IMR-90 (cell line): ENCODE measurements around the gene DNAAF6. TPM values are rescaled to one million over a fixed set of nuclear protein-coding genes. Genes with fewer than 3 reads are reported as not detected.

ENCODE experiments used
- ATAC-seq: fragments of 200-7000 bp; cut with Tn5 transposase; 2 replicates; pipeline ENCODE4 v1.9.1; 2020; ENCODE audit warnings: low read depth, mild to moderate bottlenecking, moderate library complexity
- BruUV-seq: library from RNA; stranded (reverse); fragments of 400-500 nt; replicated peaks from 2 replicates; lab custom pipeline; 2021; lab: Mats Ljungman, UMichigan
- CTCF ChIA-PET: fragments of 300-600 bp; formaldehyde crosslinking; extraction: SDS; loops from one replicate; lab custom pipeline; 2021; ENCODE audit warnings: antibody characterized with exemption; lab: Yijun Ruan, JAX
- POLR2A ChIA-PET: fragments of 300-600 bp; sonication (Branson Sonifier 250); formaldehyde crosslinking; loops from one replicate; lab custom pipeline; 2022; ENCODE audit warnings: antibody characterized with exemption; ENCODE audit not compliant: unreplicated experiment; lab: Charles Lee
- DNase-seq: peaks from one replicate; pipeline ENCODE4 v3.0.0; 2013
- H2AFZ ChIP-seq: replicated peaks from 2 replicates; pipeline ENCODE3; 2013; ENCODE audit warnings: low read length, mild to moderate bottlenecking; ENCODE audit not compliant: poor library complexity
- H2AK5ac ChIP-seq: 2 replicates; pipeline ENCODE4 v1.6.1; 2013; ENCODE audit warnings: low read depth, low read length, inconsistent platforms
- H2AK9ac ChIP-seq: replicated peaks from 2 replicates; pipeline ENCODE3; 2013; ENCODE audit warnings: mild to moderate bottlenecking, low read depth, low read length, moderate library complexity; ENCODE audit not compliant: poor library complexity
- H2BK120ac ChIP-seq: 2 replicates; pipeline ENCODE4 v1.6.1; 2013; ENCODE audit warnings: low read depth, low read length, inconsistent platforms
- H2BK15ac ChIP-seq: 3 replicates; pipeline ENCODE4 v1.6.1; 2013; ENCODE audit warnings: low read depth, low read length, inconsistent platforms
- H2BK20ac ChIP-seq: 2 replicates; pipeline ENCODE4 v1.6.1; 2013; ENCODE audit warnings: low read depth, mild to moderate bottlenecking, inconsistent platforms, low read length, moderate library complexity
- H2BK5ac ChIP-seq: 2 replicates; pipeline ENCODE4 v1.6.1; 2013; ENCODE audit warnings: mild to moderate bottlenecking, low read depth, low read length, inconsistent platforms; ENCODE audit not compliant: poor library complexity, severe bottlenecking
- H3K14ac ChIP-seq: replicated peaks from 2 replicates; pipeline ENCODE4 v1.6.1; 2013; ENCODE audit warnings: low read depth, low read length, inconsistent platforms
- H3K18ac ChIP-seq: 2 replicates; pipeline ENCODE4 v1.6.1; 2013; ENCODE audit warnings: low read depth, low read length, control low read depth
- H3K23ac ChIP-seq: 2 replicates; pipeline ENCODE4 v1.6.1; 2013; ENCODE audit warnings: low read depth, low read length, inconsistent platforms
- H3K27ac ChIP-seq: 2 replicates; pipeline ENCODE4 v1.5.1; 2013; ENCODE audit warnings: mild to moderate bottlenecking, control low read depth, low read length; ENCODE audit not compliant: insufficient read depth
- H3K27me3 ChIP-seq: 2 replicates; pipeline ENCODE4 v1.6.1; 2013; ENCODE audit warnings: low read length; ENCODE audit not compliant: control insufficient read depth, insufficient read depth
- H3K36me3 ChIP-seq: 2 replicates; pipeline ENCODE4 v1.6.1; 2013; ENCODE audit warnings: low read length, mixed read lengths; ENCODE audit not compliant: control insufficient read depth, insufficient read depth
- H3K4ac ChIP-seq: 2 replicates; pipeline ENCODE4 v1.6.1; 2013; ENCODE audit warnings: low read depth, low read length, inconsistent platforms
- H3K4me1 ChIP-seq: 2 replicates; pipeline ENCODE4 v1.6.1; 2013; ENCODE audit warnings: low read length, mixed read lengths; ENCODE audit not compliant: control insufficient read depth, insufficient read depth
- H3K4me2 ChIP-seq: 2 replicates; pipeline ENCODE4 v1.6.1; 2013; ENCODE audit warnings: low read depth, mild to moderate bottlenecking, control low read depth, low read length, moderate library complexity
- H3K4me3 ChIP-seq: 2 replicates; pipeline ENCODE4 v1.5.1; 2013; ENCODE audit warnings: low read depth, mild to moderate bottlenecking, control low read depth, low read length, moderate library complexity; ENCODE audit not compliant: insufficient read depth
- H3K56ac ChIP-seq: 2 replicates; pipeline ENCODE4 v1.6.1; 2013; ENCODE audit warnings: low read length, inconsistent platforms; ENCODE audit not compliant: insufficient read depth; ENCODE audit errors: extremely low read depth
- H3K79me1 ChIP-seq, 2 experiments: 2 replicates each; pipeline ENCODE4 v1.6.1; 2013; ENCODE audit warnings: low read length in 2 of 2, inconsistent platforms in 1 of 2, low read depth in 1 of 2
- H3K9ac ChIP-seq: 2 replicates; pipeline ENCODE4 v1.6.1; 2013; ENCODE audit warnings: low read depth, low read length, control low read depth
- H3K9me1 ChIP-seq: 2 replicates; pipeline ENCODE4 v1.6.1; 2013; ENCODE audit warnings: low read length, inconsistent platforms; ENCODE audit not compliant: insufficient read depth
- H3K9me3 ChIP-seq: 2 replicates; pipeline ENCODE4 v1.6.1; 2013; ENCODE audit warnings: low read length; ENCODE audit not compliant: control insufficient read depth, insufficient read depth
- H4K20me1 ChIP-seq: 2 replicates; pipeline ENCODE4 v1.6.1; 2013; ENCODE audit warnings: low read length, inconsistent platforms; ENCODE audit not compliant: insufficient read depth
- H4K5ac ChIP-seq: 2 replicates; pipeline ENCODE4 v1.6.1; 2013; ENCODE audit warnings: mild to moderate bottlenecking, low read depth, low read length, control low read depth
- H4K8ac ChIP-seq, 2 experiments: 2 replicates each; pipeline ENCODE4 v1.6.1; 2013; ENCODE audit warnings: low read depth in 2 of 2, low read length in 2 of 2, control low read depth in 1 of 2, inconsistent platforms in 1 of 2
- H4K91ac ChIP-seq: 2 replicates; pipeline ENCODE4 v1.6.1; 2013; ENCODE audit warnings: low read depth, low read length, inconsistent platforms; ENCODE audit not compliant: insufficient read depth
- BHLHE40 ChIP-seq: fragments of 150-350 bp; IDR thresholded peaks from 2 replicates; pipeline ENCODE4 v1.6.1; 2016; ENCODE audit warnings: mild to moderate bottlenecking, low read depth, low read length
- CEBPB ChIP-seq: IDR thresholded peaks from 2 replicates; pipeline ENCODE4 v1.6.1; 2012; ENCODE audit warnings: low read depth, low read length, improper control_type of control experiment
- CHD1 ChIP-seq: IDR thresholded peaks from 2 replicates; pipeline ENCODE4 v1.6.1; 2012; ENCODE audit warnings: low read depth, low read length, improper control_type of control experiment
- ELK1 ChIP-seq: fragments of 150-350 bp; IDR thresholded peaks from 2 replicates; pipeline ENCODE4 v1.6.1; 2016; ENCODE audit warnings: low read depth, mild to moderate bottlenecking, low read length, moderate library complexity, borderline replicate concordance
- FOS ChIP-seq: fragments of 150-350 bp; IDR thresholded peaks from 2 replicates; pipeline ENCODE4 v1.6.1; 2016; ENCODE audit warnings: low read depth, low read length
- MAFK ChIP-seq: IDR thresholded peaks from 2 replicates; pipeline ENCODE4 v1.6.1; 2012; ENCODE audit warnings: low read depth, low read length, improper control_type of control experiment
- MAZ ChIP-seq: IDR thresholded peaks from 2 replicates; pipeline ENCODE4 v1.6.1; 2012; ENCODE audit warnings: low read depth, mild to moderate bottlenecking, low read length, improper control_type of control experiment, moderate library complexity, borderline replicate concordance
- MXI1 ChIP-seq: IDR thresholded peaks from 2 replicates; pipeline ENCODE4 v1.6.1; 2012; ENCODE audit warnings: low read depth, mild to moderate bottlenecking, low read length, moderate library complexity, borderline replicate concordance
- NFE2L2 ChIP-seq: fragments of 150-350 bp; IDR thresholded peaks from 2 replicates; pipeline ENCODE4 v1.6.1; 2016; ENCODE audit warnings: low read depth, mild to moderate bottlenecking, low read length
- POLR2A ChIP-seq: IDR thresholded peaks from 2 replicates; pipeline ENCODE4 v1.6.1; 2012; ENCODE audit warnings: mild to moderate bottlenecking, low read depth, low read length
- RAD21 ChIP-seq: IDR thresholded peaks from 2 replicates; pipeline ENCODE4 v1.6.1; 2012; ENCODE audit warnings: low read length, improper control_type of control experiment
- RCOR1 ChIP-seq: IDR thresholded peaks from 2 replicates; pipeline ENCODE4 v1.6.1; 2012; ENCODE audit warnings: mild to moderate bottlenecking, low read length, improper control_type of control experiment; ENCODE audit not compliant: insufficient replicate concordance
- RFX5 ChIP-seq: IDR thresholded peaks from 2 replicates; pipeline ENCODE4 v1.8.0; 2012; ENCODE audit warnings: low read depth, mild to moderate bottlenecking, low read length, moderate library complexity
- SMC3 ChIP-seq: fragments of 150-350 bp; IDR thresholded peaks from 2 replicates; pipeline ENCODE4 v1.6.1; 2016; ENCODE audit warnings: low read depth, mild to moderate bottlenecking, antibody characterized with exemption, low read length, moderate library complexity
- USF2 ChIP-seq: fragments of 150-350 bp; IDR thresholded peaks from 2 replicates; pipeline ENCODE4 v1.6.1; 2017; ENCODE audit warnings: mild to moderate bottlenecking, antibody characterized with exemption, low read length, low read depth
- dilution Hi-C: fragments of 300-500 bp; cut with HindIII; formaldehyde crosslinking; loops from one replicate; pipeline ENCODE4 v1.14.3; 2018; ENCODE audit warnings: low sequenced_read_pairs; ENCODE audit not compliant: unreplicated experiment
- in situ Hi-C: fragments of 300-500 bp; cut with MboI; formaldehyde crosslinking; loops from 3 replicates; pipeline ENCODE4 v1.14.3; 2019; ENCODE audit warnings: low sequenced_read_pairs, inconsistent platforms, mixed read lengths
- intact Hi-C: fragments of 100-400 bp; cut with micrococcal nuclease; formaldehyde crosslinking; loops from 2 replicates; pipeline ENCODE4 v1.10.0; 2022
- polyA plus RNA-seq, 3 experiments: library from polyadenylated mRNA; depleted of rRNA; stranded (reverse); fragments of >200 nt; gene quantifications; 2 replicates each; pipeline ENCODE4 v1.2.3, GENCODE V29; 2012; ENCODE audit warnings: low replicate concordance in 1 of 3
- total RNA-seq: library from RNA; depleted of rRNA; stranded (reverse); fragments of >200 nt; gene quantifications from 2 replicates; pipeline ENCODE4 v1.2.3, GENCODE V29; 2012
- TF ChIP-seq, protein P1 (sequence below): conservative IDR thresholded peaks from 2 replicates; pipeline ENCODE4 v1.5.1; 2012; ENCODE audit warnings: mild to moderate bottlenecking, low read depth, low read length, improper control_type of control experiment

DNAAF6 gene
- total and polyA plus RNA-seq, 2 of the 4 experiments (the other 2 are of a cell fraction) = not detected

- no TSS peak for BruUV-seq
- dilution Hi-C loops = no loop called here
These were observed 38.2 kb upstream of the DNAAF6 start for GRCh38 chrX:107168257-107168656.

More at GRCh38 chrX:107168257-107168656, 38.2 kb upstream of the DNAAF6 start:
- Histone ChIP-seq H3K4ac (no peak overlapping the region), H3K23ac (no peak overlapping the region), H2BK15ac (no peak overlapping the region), H3K4me3 (no peak overlapping the region), H3K27me3 (no peaks in the 10 kb centered on the region), H3K9me3 (no peaks in the 10 kb centered on the region), H3K27ac (no peak overlapping the region), H3K9me1 (no peaks in the 10 kb centered on the region), H3K9ac (no peak overlapping the region), H4K20me1 (no peaks in the 10 kb centered on the region), H4K91ac (no peak overlapping the region), H2AK5ac (no peak overlapping the region), H2BK120ac (no peak overlapping the region), H2AFZ (no peak overlapping the region), H4K5ac (no peak overlapping the region), H3K4me1 (no peaks in the 10 kb centered on the region), H3K79me1 (no peaks in the 10 kb centered on the region), H3K18ac (no peak overlapping the region), H2BK20ac (no peak overlapping the region), H3K36me3 (no peaks in the 10 kb centered on the region), H3K56ac (no peak overlapping the region), H2BK5ac (no peak overlapping the region), H3K14ac (no peak overlapping the region), H4K8ac (no peak overlapping the region), H2AK9ac (no peak overlapping the region), H3K4me2 (no peak overlapping the region)
- ChIA-PET POLR2A (no interaction called here), CTCF (no interaction called here)
- no peak for TF ChIP-seq USF2
- no peak for TF ChIP-seq SMC3
- TF ChIP-seq, protein P1, sequence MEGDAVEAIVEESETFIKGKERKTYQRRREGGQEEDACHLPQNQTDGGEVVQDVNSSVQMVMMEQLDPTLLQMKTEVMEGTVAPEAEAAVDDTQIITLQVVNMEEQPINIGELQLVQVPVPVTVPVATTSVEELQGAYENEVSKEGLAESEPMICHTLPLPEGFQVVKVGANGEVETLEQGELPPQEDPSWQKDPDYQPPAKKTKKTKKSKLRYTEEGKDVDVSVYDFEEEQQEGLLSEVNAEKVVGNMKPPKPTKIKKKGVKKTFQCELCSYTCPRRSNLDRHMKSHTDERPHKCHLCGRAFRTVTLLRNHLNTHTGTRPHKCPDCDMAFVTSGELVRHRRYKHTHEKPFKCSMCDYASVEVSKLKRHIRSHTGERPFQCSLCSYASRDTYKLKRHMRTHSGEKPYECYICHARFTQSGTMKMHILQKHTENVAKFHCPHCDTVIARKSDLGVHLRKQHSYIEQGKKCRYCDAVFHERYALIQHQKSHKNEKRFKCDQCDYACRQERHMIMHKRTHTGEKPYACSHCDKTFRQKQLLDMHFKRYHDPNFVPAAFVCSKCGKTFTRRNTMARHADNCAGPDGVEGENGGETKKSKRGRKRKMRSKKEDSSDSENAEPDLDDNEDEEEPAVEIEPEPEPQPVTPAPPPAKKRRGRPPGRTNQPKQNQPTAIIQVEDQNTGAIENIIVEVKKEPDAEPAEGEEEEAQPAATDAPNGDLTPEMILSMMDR = no peak
- no peak for TF ChIP-seq FOS
- TF ChIP-seq POLR2A = no peak
- TF ChIP-seq CEBPB = no peak
- no peak for TF ChIP-seq CHD1
- TF ChIP-seq MXI1 = no peak
- TF ChIP-seq MAZ = no peak
- TF ChIP-seq BHLHE40 = no peak
- no peak for TF ChIP-seq MAFK
- TF ChIP-seq RAD21 = no peak
- no peak for TF ChIP-seq RFX5
- TF ChIP-seq RCOR1 = no peak
- no peak for TF ChIP-seq NFE2L2
- TF ChIP-seq ELK1 = no peak
- in situ Hi-C loops = no loop called here
- DNase-seq (no peak), ATAC-seq (no peak)
- intact Hi-C loops = no loop called here
